CD4-positive, alpha-beta T cell (primary cell): Measurements from ENCODE around the gene EPB41L5. TPM values are rescaled to one million over a fixed set of nuclear protein-coding genes. Genes with fewer than 3 reads are reported as not detected.

Source experiments
- ATAC-seq: fragments of 200-7000 bp; cut with Tn5 transposase; one replicate; pipeline ENCODE4 v1.10.0; 2022; ENCODE audit warnings: mild to moderate bottlenecking; ENCODE audit not compliant: poor library complexity
- CTCF ChIA-PET: fragments of 350-600 bp; sonication (Branson Sonifier 250); formaldehyde crosslinking; loops from one replicate; lab custom pipeline; 2021; ENCODE audit warnings: antibody characterized with exemption, inconsistent platforms; lab: Charles Lee
- POLR2A ChIA-PET: fragments of 350-600 bp; sonication (Branson Sonifier 250); formaldehyde crosslinking; loops from one replicate; lab custom pipeline; 2021; ENCODE audit warnings: antibody characterized with exemption, inconsistent platforms; lab: Charles Lee
- DNase-seq, 14 experiments: peaks; one replicate each; pipeline ENCODE4 v3.0.0-alpha.2; 2013 to 2020; ENCODE audit warnings: mixed read lengths in 2 of 14
- H3K27ac ChIP-seq, 2 donors: one replicate each; pipeline versions ENCODE4 v1.5.1 to v1.7.0; 2013; ENCODE audit warnings: low read length in 2 of 2, low read depth in 1 of 2, mild to moderate bottlenecking in 1 of 2
- H3K27me3 ChIP-seq, 2 experiments: 1 replicate in 1 of 2; 2 replicates in 1 of 2; pipeline versions ENCODE4 v1.6.1 to v1.7.0; 2013; ENCODE audit warnings: low read length in 2 of 2, control low read depth in 1 of 2, mild to moderate bottlenecking in 1 of 2, moderate library complexity in 1 of 2; ENCODE audit not compliant: insufficient read depth in 2 of 2, control insufficient read depth in 1 of 2
- H3K36me3 ChIP-seq: one replicate; pipeline ENCODE4 v1.6.1; 2013; ENCODE audit warnings: low read length, control low read depth; ENCODE audit not compliant: insufficient read depth
- H3K4me1 ChIP-seq: one replicate; pipeline ENCODE4 v1.6.1; 2013; ENCODE audit warnings: low read length, control low read depth; ENCODE audit not compliant: insufficient read depth
- H3K4me3 ChIP-seq: one replicate; pipeline ENCODE4 v1.5.1; 2013; ENCODE audit warnings: mild to moderate bottlenecking, low read length, moderate library complexity
- H3K9me3 ChIP-seq, 2 experiments: 1 replicate in 1 of 2; 2 replicates in 1 of 2; pipeline versions ENCODE4 v1.6.1 to v1.7.0; 2013; ENCODE audit warnings: low read length in 2 of 2, mild to moderate bottlenecking in 2 of 2, control low read depth in 1 of 2, moderate library complexity in 1 of 2; ENCODE audit not compliant: control insufficient read depth in 1 of 2, insufficient read depth in 1 of 2
- H3K27ac Mint-ChIP-seq: one replicate; pipeline ENCODE4 v1.8.0; 2020; ENCODE audit warnings: mixed read lengths
- H3K27me3 Mint-ChIP-seq: one replicate; pipeline ENCODE4 v1.8.0; 2021; ENCODE audit warnings: mixed read lengths
- H3K36me3 Mint-ChIP-seq: one replicate; pipeline ENCODE4 v1.8.0; 2021; ENCODE audit warnings: low read depth, mixed read lengths
- H3K4me1 Mint-ChIP-seq: one replicate; pipeline ENCODE4 v1.8.0; 2021; ENCODE audit warnings: low read depth, mixed read lengths
- H3K4me3 Mint-ChIP-seq: one replicate; pipeline ENCODE4 v1.8.0; 2020; ENCODE audit warnings: mild to moderate bottlenecking, mixed read lengths
- H3K9me3 Mint-ChIP-seq: one replicate; pipeline ENCODE4 v1.8.0; 2020; ENCODE audit warnings: mixed read lengths
- CTCF ChIP-seq: fragments of 200-600 bp; IDR thresholded peaks from one replicate; pipeline ENCODE4 v1.8.0; 2022; ENCODE audit warnings: antibody characterized with exemption, mild to moderate bottlenecking
- intact Hi-C, 2 experiments: fragments of 100-400 bp; cut with DNase I in 1 of 2; cut with micrococcal nuclease in 1 of 2; formaldehyde crosslinking; loops; one replicate each; pipeline versions ENCODE4 v1.15.1 to v1.9.0; 2023 to 2025; cut with DNase I, micrococcal nuclease
- total RNA-seq, 174 experiments: library from RNA in 2 of 174; stranded (reverse) in 2 of 174; gene quantifications; one replicate each; pipeline ENCODE4 v1.2.3 and lab custom pipeline; 2021 to 2026

EPB41L5 gene
- total RNA-seq, 2 experiments from 2014 or later, result 4.6 to 5.1 TPM

DNA sequence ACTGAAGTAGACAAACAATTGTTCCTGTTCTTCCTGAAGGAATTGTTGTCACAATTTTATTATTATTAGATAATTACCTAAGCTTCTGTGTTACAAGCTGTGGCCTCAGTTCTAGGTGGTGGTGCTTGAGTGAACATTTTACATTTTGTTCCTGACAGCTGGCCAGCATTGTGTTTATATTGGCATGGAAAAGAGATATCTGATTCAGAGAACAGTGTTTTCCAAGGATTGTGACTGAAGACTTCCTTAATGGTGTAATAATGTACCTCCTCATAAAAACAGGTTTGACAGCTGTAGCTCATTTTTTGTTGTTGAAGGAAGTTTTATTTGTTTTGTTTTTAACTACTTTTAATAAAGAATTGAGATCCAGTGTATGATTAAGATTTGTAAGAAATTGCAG lies 95.2 kb downstream of the EPB41L5 start:
- H3K36me3 ChIP-seq, result no peaks in the 10 kb centered on the region
- H3K27ac ChIP-seq, result no peak overlapping the region
- Mint-ChIP-seq H3K4me3 (no peak overlapping the region), H3K27ac (no peak overlapping the region), H3K27me3 (no peaks in the 10 kb centered on the region), H3K36me3 (peaks cover 17% of the 10 kb centered on the region), H3K9me3 (peaks cover 3% of the 10 kb centered on the region), H3K4me1 (peaks cover 39% of the 10 kb centered on the region)
- ATAC-seq (no peak), DNase-seq (no peak)
- TF ChIP-seq CTCF, result no peak
- CTCF ChIA-PET, result interaction anchor here (2.7 kb wide), 1 partner anchor 68 kb away, joined by 15 read pairs; no protein-coding TSS in a partner anchor
- intact Hi-C loops, result loop anchor here (2.0 to 5.0 kb wide), 3 partner anchors 205 to 573 kb away; no protein-coding TSS in a partner anchor
- H3K9me3 ChIP-seq, result no peaks in the 10 kb centered on the region
- no peaks in the 10 kb centered on the region for H3K4me1 ChIP-seq
- H3K4me3 ChIP-seq, result no peak overlapping the region
- POLR2A ChIA-PET, result interaction anchor here (0.7 to 3.0 kb wide), 5 partner anchors 67 to 229 kb away, joined by 3 to 30 read pairs (median 5); no protein-coding TSS in a partner anchor
- H3K27me3 ChIP-seq, result no peaks in the 10 kb centered on the region

DNA sequence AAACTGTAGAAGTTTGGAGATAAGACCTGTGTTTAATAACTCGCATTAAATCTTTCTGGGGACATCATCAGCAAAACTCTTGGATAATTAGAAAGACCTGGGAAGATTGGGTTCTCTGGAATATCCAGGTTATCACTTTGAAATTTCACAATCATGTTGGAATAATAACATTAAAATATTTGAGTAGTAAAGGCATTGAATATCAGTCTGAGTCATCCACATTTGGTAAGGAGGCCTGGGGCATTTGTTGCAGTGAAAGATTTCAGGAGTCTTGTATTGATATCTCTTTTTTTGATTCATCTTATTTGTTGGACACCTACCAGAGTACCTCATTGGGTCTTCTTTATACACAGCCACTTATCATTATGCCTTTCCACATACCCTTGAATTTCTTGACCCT lies 95.9 kb downstream of the EPB41L5 start:
- intact Hi-C loops, result loop anchor here (1.0 to 5.0 kb wide), 5 partner anchors 69 to 572 kb away; no protein-coding TSS in a partner anchor
- Mint-ChIP-seq H3K27ac (peak overlapping the region; percentile 2), H3K9me3 (peaks cover 3% of the 10 kb centered on the region), H3K4me1 (peaks cover 39% of the 10 kb centered on the region), H3K36me3 (peaks cover 11% of the 10 kb centered on the region), H3K4me3 (peak overlapping the region; percentile 44), H3K27me3 (no peaks in the 10 kb centered on the region)
- H3K27me3 ChIP-seq, result no peaks in the 10 kb centered on the region
- no peak overlapping the region for H3K4me3 ChIP-seq
- no peak for TF ChIP-seq CTCF
- ChIA-PET CTCF (interaction anchor here (2.0 to 2.7 kb wide), 2 partner anchors 67 to 204 kb away, joined by 9 to 15 read pairs; no protein-coding TSS in a partner anchor), POLR2A (interaction anchor here (0.7 to 3.0 kb wide), 5 partner anchors 66 to 230 kb away, joined by 3 to 30 read pairs (median 10); no protein-coding TSS in a partner anchor)
- DNase-seq (no peak), ATAC-seq (no peak)
- H3K36me3 ChIP-seq, result no peaks in the 10 kb centered on the region
- H3K27ac ChIP-seq, result no peak overlapping the region
- H3K4me1 ChIP-seq, result no peaks in the 10 kb centered on the region
- no peaks in the 10 kb centered on the region for H3K9me3 ChIP-seq

DNA sequence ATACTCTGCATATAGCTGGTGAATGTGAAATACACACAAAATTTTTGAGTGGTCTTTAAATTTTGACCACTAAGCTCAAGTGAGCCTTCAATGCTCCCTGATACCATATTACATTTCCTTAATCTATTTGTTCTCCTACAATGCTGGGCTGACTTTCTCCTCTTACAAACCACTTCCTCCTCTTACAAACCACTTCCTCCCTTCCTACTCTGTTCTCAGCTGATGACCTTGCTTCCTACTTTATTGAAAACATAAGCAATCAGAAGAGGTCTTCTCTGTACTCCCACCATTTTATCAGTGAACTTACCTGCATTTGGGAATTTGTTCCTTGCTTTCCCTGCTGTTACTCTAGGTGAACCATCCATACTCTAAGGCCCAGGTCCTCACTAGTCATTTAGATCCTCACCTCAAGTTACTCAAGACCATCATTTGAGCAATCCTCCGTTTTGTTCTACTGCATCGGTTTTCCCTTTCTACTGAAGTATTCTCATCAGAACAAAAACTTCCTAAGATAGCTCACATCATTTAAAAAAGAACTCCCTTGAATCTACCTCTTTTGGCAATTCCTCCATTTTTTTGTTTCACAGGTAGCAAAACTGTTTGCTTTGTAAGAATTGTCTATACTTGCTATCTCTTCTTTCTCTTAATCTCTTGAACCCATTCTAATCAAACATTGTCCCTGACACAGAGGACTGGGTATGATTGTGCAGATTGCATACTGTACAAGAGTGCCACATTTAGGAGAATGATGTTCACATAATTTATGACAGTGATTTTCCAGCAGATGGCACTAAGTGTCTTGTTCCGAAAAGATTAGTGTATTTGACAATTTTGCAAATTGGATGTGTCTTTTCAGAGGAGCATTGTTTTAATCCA lies 96.5 kb downstream of the EPB41L5 start:
- DNase-seq, result peak in 4 of 14 experiments; percentile 3 to 83 (median 55)
- H3K27me3 ChIP-seq, result no peaks in the 10 kb centered on the region
- H3K36me3 Mint-ChIP-seq, result peaks cover 4% of the 10 kb centered on the region
- intact Hi-C loops, result loop anchor here (1.0 to 5.0 kb wide), 8 partner anchors 65 to 571 kb away; no protein-coding TSS in a partner anchor
- H3K4me3 ChIP-seq, result peak overlapping the region; percentile 5
- peaks cover 3% of the 10 kb centered on the region for H3K9me3 Mint-ChIP-seq
- H3K36me3 ChIP-seq, result no peaks in the 10 kb centered on the region
- ChIA-PET CTCF (interaction anchor here (0.9 to 2.7 kb wide), 3 partner anchors 53 to 203 kb away, joined by 3 to 15 read pairs (median 9); no protein-coding TSS in a partner anchor), POLR2A (interaction anchor here (0.5 to 3.0 kb wide), 5 partner anchors 65 to 1428 kb away, joined by 3 to 30 read pairs (median 10); no protein-coding TSS in a partner anchor)
- H3K4me3 Mint-ChIP-seq, result peak overlapping the region; percentile 44
- no peak overlapping the region for H3K27ac ChIP-seq
- H3K27me3 Mint-ChIP-seq, result no peaks in the 10 kb centered on the region
- H3K4me1 ChIP-seq, result no peaks in the 10 kb centered on the region
- H3K4me1 Mint-ChIP-seq, result peaks cover 39% of the 10 kb centered on the region
- peak; percentile 83 for ATAC-seq
- peak; percentile 83 for TF ChIP-seq CTCF
- peak overlapping the region; percentile 2 for H3K27ac Mint-ChIP-seq
- no peaks in the 10 kb centered on the region for H3K9me3 ChIP-seq
